Large intestine (tissue), 3 donors: ENCODE data around the gene TIGAR. TPM values are rescaled to one million over a fixed set of nuclear protein-coding genes. Genes with fewer than 3 reads are reported as not detected.

Experiments
- DNase-seq, 2 donors: peaks; one replicate each; pipeline versions ENCODE4 v3.0.0 to v3.0.0-alpha.2; 2013
- H3K27ac ChIP-seq: one replicate; pipeline ENCODE4 v1.5.1; 2013; ENCODE audit warnings: low read length
- H3K27me3 ChIP-seq: 2 replicates; pipeline ENCODE4 v1.6.1; 2013; ENCODE audit warnings: low read length; ENCODE audit not compliant: control insufficient read depth, insufficient read depth
- H3K36me3 ChIP-seq: 2 replicates; pipeline ENCODE4 v1.6.1; 2013; ENCODE audit warnings: low read length; ENCODE audit not compliant: control insufficient read depth, insufficient read depth
- H3K4me1 ChIP-seq: one replicate; pipeline ENCODE4 v1.6.1; 2013; ENCODE audit warnings: low read length; ENCODE audit not compliant: control insufficient read depth, insufficient read depth
- H3K4me3 ChIP-seq: one replicate; pipeline ENCODE4 v1.5.1; 2013; ENCODE audit warnings: low read length
- H3K9me3 ChIP-seq: one replicate; pipeline ENCODE4 v1.6.1; 2013; ENCODE audit warnings: mild to moderate bottlenecking, low read depth, low read length, moderate library complexity; ENCODE audit not compliant: control insufficient read depth
- WGBS: methylation state at CpG from one replicate; pipeline ENCODE4 v1.1.5; 2013; ENCODE audit warnings: low lambda C conversion rate; ENCODE audit not compliant: insufficient coverage; 5-methylcytosine and 5-hydroxymethylcytosine counted together
- polyA plus RNA-seq: library from polyadenylated mRNA; unstranded; fragments of 120-200 nt; gene quantifications from one replicate; pipeline ENCODE4 v1.2.1, GENCODE V29; 2013

Gene TIGAR
- polyA plus RNA-seq, 1 donor: 5.0 TPM

DNA sequence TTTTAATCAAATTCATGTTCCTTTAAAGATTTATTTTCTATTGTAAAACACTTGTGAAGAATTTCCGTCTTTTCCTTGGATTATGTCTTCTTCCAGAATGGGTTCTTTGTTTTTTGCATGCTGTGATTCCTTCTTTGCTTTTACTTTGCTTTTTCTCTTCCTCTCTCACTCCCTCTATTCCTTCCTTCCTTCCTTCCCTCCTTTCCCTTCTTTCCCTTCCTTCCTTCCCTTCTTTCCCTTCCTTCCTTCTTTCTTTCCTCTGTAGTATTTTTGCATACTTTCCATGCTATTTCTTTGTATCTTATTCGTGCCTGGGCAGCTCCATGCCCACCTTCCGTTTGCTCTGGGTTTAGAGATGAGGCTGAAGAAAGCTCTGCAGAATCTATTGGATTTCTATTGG lies 80.1 kb downstream of the TIGAR start:
- Histone ChIP-seq H3K27me3 (no peaks in the 10 kb centered on the region), H3K27ac (no peak overlapping the region), H3K36me3 (no peaks in the 10 kb centered on the region), H3K4me1 (no peaks in the 10 kb centered on the region), H3K4me3 (no peak overlapping the region), H3K9me3 (no peaks in the 10 kb centered on the region)
- WGBS: 100% methylated on average over 2 of the region's 3 CpGs
- DNase-seq: no peak

DNA sequence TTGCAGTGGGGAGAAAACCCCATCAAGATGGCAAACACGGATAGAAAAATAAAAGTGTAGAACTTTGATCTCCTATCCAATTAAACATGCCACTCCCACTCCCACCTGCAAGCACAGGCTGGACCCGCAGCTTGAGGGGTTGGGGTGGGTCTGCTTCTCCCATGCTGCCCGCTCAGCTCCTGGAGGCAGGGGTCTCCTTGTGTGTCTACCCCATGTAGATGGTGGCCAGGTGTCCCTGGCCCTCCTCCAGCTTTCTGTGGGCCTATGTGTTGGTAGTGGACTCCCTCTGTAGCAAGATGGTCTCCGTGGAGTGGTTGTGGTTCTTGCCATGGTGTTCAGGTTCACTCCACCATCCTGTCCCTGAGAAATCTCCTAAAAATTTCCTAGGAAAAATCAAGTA lies 82.0 kb downstream of the TIGAR start:
- Histone ChIP-seq H3K4me3 (no peak overlapping the region), H3K36me3 (no peaks in the 10 kb centered on the region), H3K9me3 (no peaks in the 10 kb centered on the region), H3K4me1 (no peaks in the 10 kb centered on the region), H3K27ac (no peak overlapping the region), H3K27me3 (no peaks in the 10 kb centered on the region)
- no peak for DNase-seq
- WGBS: no CpG with 5 or more reads among the region's 4 CpGs

Other genes with a start within 250 kb of the TIGAR start
- gene CCND2, start 47.5 kb upstream of the TIGAR start, polyA plus RNA-seq: 108 TPM
- 6.5 TPM for gene FGF23, start 58.5 kb downstream of the TIGAR start, polyA plus RNA-seq
- gene FGF6, start 124.6 kb downstream of the TIGAR start, polyA plus RNA-seq: 0.07 TPM
- gene RAD51AP1, start 217.7 kb downstream of the TIGAR start, polyA plus RNA-seq: 16.0 TPM
- gene DYRK4, start 241.0 kb downstream of the TIGAR start, polyA plus RNA-seq: 59.6 TPM